ENCODE data around the gene LIPH. TPM values are rescaled to one million over a fixed set of nuclear protein-coding genes. Genes with fewer than 3 reads are reported as not detected.

The LIPH gene
- total and polyA plus RNA-seq, 10 of the 15 experiments (the other 5 are each of a cell fraction or from before 2014, with no cell fraction given), result 2.2 to 11.1 (median 5.4) TPM

GRCh38 chr3:185465471-185465870 lies 86.9 kb downstream of the LIPH start (continued):
- TF ChIP-seq, protein P1, sequence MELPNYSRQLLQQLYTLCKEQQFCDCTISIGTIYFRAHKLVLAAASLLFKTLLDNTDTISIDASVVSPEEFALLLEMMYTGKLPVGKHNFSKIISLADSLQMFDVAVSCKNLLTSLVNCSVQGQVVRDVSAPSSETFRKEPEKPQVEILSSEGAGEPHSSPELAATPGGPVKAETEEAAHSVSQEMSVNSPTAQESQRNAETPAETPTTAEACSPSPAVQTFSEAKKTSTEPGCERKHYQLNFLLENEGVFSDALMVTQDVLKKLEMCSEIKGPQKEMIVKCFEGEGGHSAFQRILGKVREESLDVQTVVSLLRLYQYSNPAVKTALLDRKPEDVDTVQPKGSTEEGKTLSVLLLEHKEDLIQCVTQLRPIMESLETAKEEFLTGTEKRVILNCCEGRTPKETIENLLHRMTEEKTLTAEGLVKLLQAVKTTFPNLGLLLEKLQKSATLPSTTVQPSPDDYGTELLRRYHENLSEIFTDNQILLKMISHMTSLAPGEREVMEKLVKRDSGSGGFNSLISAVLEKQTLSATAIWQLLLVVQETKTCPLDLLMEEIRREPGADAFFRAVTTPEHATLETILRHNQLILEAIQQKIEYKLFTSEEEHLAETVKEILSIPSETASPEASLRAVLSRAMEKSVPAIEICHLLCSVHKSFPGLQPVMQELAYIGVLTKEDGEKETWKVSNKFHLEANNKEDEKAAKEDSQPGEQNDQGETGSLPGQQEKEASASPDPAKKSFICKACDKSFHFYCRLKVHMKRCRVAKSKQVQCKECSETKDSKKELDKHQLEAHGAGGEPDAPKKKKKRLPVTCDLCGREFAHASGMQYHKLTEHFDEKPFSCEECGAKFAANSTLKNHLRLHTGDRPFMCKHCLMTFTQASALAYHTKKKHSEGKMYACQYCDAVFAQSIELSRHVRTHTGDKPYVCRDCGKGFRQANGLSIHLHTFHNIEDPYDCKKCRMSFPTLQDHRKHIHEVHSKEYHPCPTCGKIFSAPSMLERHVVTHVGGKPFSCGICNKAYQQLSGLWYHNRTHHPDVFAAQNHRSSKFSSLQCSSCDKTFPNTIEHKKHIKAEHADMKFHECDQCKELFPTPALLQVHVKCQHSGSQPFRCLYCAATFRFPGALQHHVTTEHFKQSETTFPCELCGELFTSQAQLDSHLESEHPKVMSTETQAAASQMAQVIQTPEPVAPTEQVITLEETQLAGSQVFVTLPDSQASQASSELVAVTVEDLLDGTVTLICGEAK (IDR thresholded peaks at IDR 0.05; ENCODE audit: borderline replicate concordance), result no peak
- TF ChIP-seq STAT1 (conservative IDR thresholded peaks at IDR 0.05), result no peak

DNA sequence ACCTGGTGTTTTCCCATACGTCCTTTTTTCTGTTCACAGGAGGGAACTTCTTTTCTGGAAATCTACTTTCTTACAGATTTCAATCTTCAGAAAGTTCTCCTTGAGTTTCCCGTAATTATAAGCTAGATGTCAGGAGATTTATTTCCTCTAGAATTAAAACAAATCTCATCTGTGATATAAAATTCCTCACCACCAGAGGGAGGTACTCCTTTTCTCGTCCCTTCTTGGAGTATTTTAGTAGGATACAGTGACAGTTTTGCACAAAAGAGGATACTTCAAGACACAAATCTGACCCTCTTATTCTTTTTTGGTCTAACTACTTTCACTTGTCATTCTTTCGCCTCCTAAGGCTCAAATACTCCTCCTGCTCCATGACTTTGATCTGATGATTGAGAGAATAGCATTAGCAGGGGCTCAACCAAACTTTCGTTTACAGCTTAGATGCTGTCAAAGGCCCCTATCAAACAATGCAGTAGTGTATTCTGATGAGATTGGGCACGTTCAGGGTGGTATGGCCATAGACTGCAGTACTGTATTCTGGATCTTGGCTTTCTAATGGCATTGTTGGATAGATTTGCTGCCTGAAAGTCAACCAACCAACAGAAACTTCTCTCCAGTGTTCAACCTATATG lies 91.6 kb downstream of the LIPH start:
- no TSS peak for BruUV-seq (replicated peaks)
- ChIA-PET SMC1A (ENCODE audit: uncharacterized antibody, unreplicated experiment) (interaction anchor here (1.0 to 2.8 kb wide), 8 partner anchors 17 to 114 kb away, joined by 3 to 17 read pairs (median 3); no protein-coding TSS in a partner anchor), POLR2A (no interaction called here), CTCF (interaction anchor here (0.8 to 5.4 kb wide), 11 partner anchors 9 to 114 kb away, joined by 3 to 40 read pairs (median 5); no protein-coding TSS in a partner anchor), RAD21 (ENCODE audit: unreplicated experiment) (interaction anchor here (0.5 to 2.4 kb wide), 3 partner anchors 98 to 187 kb away, joined by 3 to 11 read pairs (median 6); no protein-coding TSS in a partner anchor)
- FAIRE-seq (no peak), DNase-seq (ENCODE audit: low read depth, low spot score) (no peak), ATAC-seq (no peak)
- Histone ChIP-seq H3K27me3 (replicated peaks in 1 of 2; ENCODE audit: control insufficient read depth in 2 of 2, insufficient read depth in 2 of 2, low read length in 1 of 2) (no peaks in the 10 kb centered on the region), H2AFZ (ENCODE audit: control insufficient read depth, low read depth, low read length) (no peak overlapping the region), H3K79me2 (ENCODE audit: control insufficient read depth, insufficient read depth, low read length) (no peaks in the 10 kb centered on the region), H3K9me3 (replicated peaks; ENCODE audit: control insufficient read depth, insufficient read depth, low read length) (no peaks in the 10 kb centered on the region), H3K4me3 (no peak overlapping the region), H3K9ac (ENCODE audit: control insufficient read depth, insufficient read depth, low read length) (no peak overlapping the region), H3K4me2 (ENCODE audit: control insufficient read depth, insufficient read depth) (no peak overlapping the region), H3K4me1 (ENCODE audit: control insufficient read depth, insufficient read depth, low read length) (no peaks in the 10 kb centered on the region), H3K36me3 (ENCODE audit: control insufficient read depth in 2 of 2, insufficient read depth in 2 of 2, low read length in 1 of 2) (no peaks in the 10 kb centered on the region; a peak in 3 of 4 replicates), H4K20me1 (ENCODE audit: control insufficient read depth, insufficient read depth) (no peaks in the 10 kb centered on the region), H3K27ac (ENCODE audit: control insufficient read depth, insufficient read depth) (no peak overlapping the region)
- peak; percentile 26; the same call in 1 of the 2 replicates for TF ChIP-seq SMC3 (IDR thresholded peaks at IDR 0.05; ENCODE audit: borderline replicate concordance, low read length)
- TF ChIP-seq EED (IDR thresholded peaks at IDR 0.05; ENCODE audit: low read depth), result no peak
- TF ChIP-seq, protein P2, sequence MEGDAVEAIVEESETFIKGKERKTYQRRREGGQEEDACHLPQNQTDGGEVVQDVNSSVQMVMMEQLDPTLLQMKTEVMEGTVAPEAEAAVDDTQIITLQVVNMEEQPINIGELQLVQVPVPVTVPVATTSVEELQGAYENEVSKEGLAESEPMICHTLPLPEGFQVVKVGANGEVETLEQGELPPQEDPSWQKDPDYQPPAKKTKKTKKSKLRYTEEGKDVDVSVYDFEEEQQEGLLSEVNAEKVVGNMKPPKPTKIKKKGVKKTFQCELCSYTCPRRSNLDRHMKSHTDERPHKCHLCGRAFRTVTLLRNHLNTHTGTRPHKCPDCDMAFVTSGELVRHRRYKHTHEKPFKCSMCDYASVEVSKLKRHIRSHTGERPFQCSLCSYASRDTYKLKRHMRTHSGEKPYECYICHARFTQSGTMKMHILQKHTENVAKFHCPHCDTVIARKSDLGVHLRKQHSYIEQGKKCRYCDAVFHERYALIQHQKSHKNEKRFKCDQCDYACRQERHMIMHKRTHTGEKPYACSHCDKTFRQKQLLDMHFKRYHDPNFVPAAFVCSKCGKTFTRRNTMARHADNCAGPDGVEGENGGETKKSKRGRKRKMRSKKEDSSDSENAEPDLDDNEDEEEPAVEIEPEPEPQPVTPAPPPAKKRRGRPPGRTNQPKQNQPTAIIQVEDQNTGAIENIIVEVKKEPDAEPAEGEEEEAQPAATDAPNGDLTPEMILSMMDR (IDR thresholded peaks at IDR 0.05 in 2 of 3, conservative IDR thresholded peaks at IDR 0.05 in 1 of 3; ENCODE audit: control insufficient read depth in 2 of 3, extremely low read depth in 1 of 3, insufficient read depth in 1 of 3, low read depth in 3 of 3, low read length in 3 of 3), result peak; percentile 11 to 28 (median 23); a peak in 2 of 6 replicates
- intact Hi-C loops (cut with micrococcal nuclease; ENCODE audit: unreplicated experiment) (loop anchor here (5.0 kb wide), 1 partner anchor 116 kb away; no protein-coding TSS in a partner anchor), in situ Hi-C loops (cut with MboI) (no loop called here)
- WGBS (ENCODE audit: insufficient coverage, insufficient replicate concordance, low lambda C conversion rate, missing lambda C conversion rate), result 67% methylated on average over 6 of the region's 6 CpGs

Measured in GM12878 (cell line).